HCT116 (cell line): Measurements from ENCODE around the gene CIAO1. TPM values are rescaled to one million over a fixed set of nuclear protein-coding genes. Genes with fewer than 3 reads are reported as not detected.

Source experiments
- ATAC-seq: fragments of 200-7000 bp; cut with Tn5 transposase; 2 replicates; pipeline ENCODE4 v1.9.1; 2020; ENCODE audit warnings: mild to moderate bottlenecking, moderate library complexity
- BruUV-seq: library from RNA; stranded (reverse); fragments of 400-500 nt; replicated peaks from 2 replicates; lab custom pipeline; 2021; lab: Mats Ljungman, UMichigan
- CTCF ChIA-PET: fragments of 300-600 bp; sonication (Branson Sonifier 250); formaldehyde crosslinking; loops from one replicate; lab custom pipeline; 2021; ENCODE audit warnings: antibody characterized with exemption; lab: Charles Lee
- POLR2A ChIA-PET: fragments of 300-600, 350-600 bp; sonication (Branson Sonifier 250); formaldehyde crosslinking; loops from one replicate; lab custom pipeline; 2021; ENCODE audit warnings: antibody characterized with exemption; lab: Charles Lee
- RAD21 ChIA-PET, 2 experiments: fragments of 300-600 bp; sonication (Branson Sonifier 250); formaldehyde crosslinking; loops; one replicate each; lab custom pipeline; 2023; ENCODE audit warnings: low total read pairs in 2 of 2; ENCODE audit not compliant: uncharacterized antibody in 2 of 2, unreplicated experiment in 2 of 2, low non-redundant PET in 1 of 2; lab: Charles Lee
- DNase-seq: peaks from one replicate; pipeline ENCODE4 v3.0.0-alpha.2; 2010; ENCODE audit warnings: low read depth, low spot score
- H2AFZ ChIP-seq: fragments of 200-600 bp; shearing (Covaris generic), sonication (generic); 2 replicates; pipeline ENCODE4 v1.6.1; 2017; ENCODE audit warnings: low read depth, mixed run types, mixed read lengths, antibody characterized with exemption, low read length; ENCODE audit not compliant: poor library complexity, severe bottlenecking
- H3K27ac ChIP-seq: 2 replicates; pipeline ENCODE4 v1.5.1; 2012; ENCODE audit warnings: low read depth, low read length
- H3K27me3 ChIP-seq: fragments of 200-600 bp; sonication (generic); 2 replicates; pipeline ENCODE4 v1.6.1; 2016; ENCODE audit warnings: mixed run types, low read length, mixed read lengths; ENCODE audit not compliant: insufficient read depth
- H3K36me3 ChIP-seq, 2 experiments: fragments of 200-500 bp in 1 of 2; fragments of 200-600 bp in 1 of 2; sonication (Bioruptor generic) in 1 of 2; sonication (generic) in 1 of 2; 2 replicates each; pipeline versions ENCODE4 v1.5.1 to v1.6.1; 2014 to 2016; ENCODE audit warnings: low read length in 2 of 2, inconsistent platforms in 1 of 2, mixed read lengths in 1 of 2, mixed run types in 1 of 2; ENCODE audit not compliant: insufficient read depth in 2 of 2, control insufficient read depth in 1 of 2
- H3K4me1 ChIP-seq, 2 experiments: fragments of 200-600 bp in 1 of 2; sonication (generic) in 1 of 2; 2 replicates each; pipeline versions ENCODE4 v1.5.1 to v1.6.1; 2012 to 2017; ENCODE audit warnings: low read length in 2 of 2, inconsistent platforms in 1 of 2, mild to moderate bottlenecking in 1 of 2, mixed read lengths in 1 of 2, mixed run types in 1 of 2, moderate library complexity in 1 of 2; ENCODE audit not compliant: insufficient read depth in 2 of 2, control insufficient read depth in 1 of 2
- H3K4me2 ChIP-seq: fragments of 200-600 bp; sonication (generic); 2 replicates; pipeline ENCODE4 v1.6.1; 2017; ENCODE audit warnings: mixed run types, low read length, mixed read lengths
- H3K4me3 ChIP-seq, 2 experiments: fragments of 200-600 bp in 1 of 2; sonication (generic) in 1 of 2; replicated peaks in 1 of 2; 2 replicates each; pipeline ENCODE4 v1.5.1; 2011 to 2016; ENCODE audit warnings: low read length in 2 of 2, control low read depth in 1 of 2, low read depth in 1 of 2, mild to moderate bottlenecking in 1 of 2, mixed read lengths in 1 of 2, mixed run types in 1 of 2
- H3K79me2 ChIP-seq: fragments of 200-600 bp; sonication (generic); 2 replicates; pipeline ENCODE4 v1.6.1; 2017; ENCODE audit warnings: mild to moderate bottlenecking, mixed run types, low read length, moderate library complexity, mixed read lengths; ENCODE audit not compliant: insufficient read depth
- H3K9ac ChIP-seq: fragments of 200-600 bp; sonication (generic); 2 replicates; pipeline ENCODE4 v1.6.1; 2016; ENCODE audit warnings: low read length, mixed read lengths
- H3K9me2 ChIP-seq: fragments of 200-600 bp; sonication (generic), shearing (Covaris generic); 2 replicates; pipeline ENCODE4 v1.6.1; 2017; ENCODE audit warnings: mixed run types, mild to moderate bottlenecking, moderate library complexity; ENCODE audit not compliant: insufficient read depth
- H3K9me3 ChIP-seq, 2 experiments: fragments of 200-500 bp in 1 of 2; fragments of 200-600 bp in 1 of 2; sonication (Bioruptor generic) in 1 of 2; sonication (generic) in 1 of 2; 2 replicates each; pipeline ENCODE4 v1.6.1; 2014 to 2017; ENCODE audit warnings: low read length in 2 of 2, mixed read lengths in 2 of 2, inconsistent platforms in 1 of 2, low read depth in 1 of 2, mild to moderate bottlenecking in 1 of 2, mixed run types in 1 of 2, moderate library complexity in 1 of 2; ENCODE audit not compliant: control insufficient read depth in 1 of 2, insufficient read depth in 1 of 2
- H4K20me1 ChIP-seq: fragments of 200-600 bp; sonication (generic), shearing (Covaris generic); 2 replicates; pipeline ENCODE4 v1.6.1; 2017; ENCODE audit warnings: mixed run types, mild to moderate bottlenecking, moderate library complexity; ENCODE audit not compliant: insufficient read depth
- CEBPB ChIP-seq: IDR thresholded peaks from 2 replicates; pipeline ENCODE4 v1.6.1; 2012; ENCODE audit warnings: low read depth
- EGR1 ChIP-seq: IDR thresholded peaks from 2 replicates; pipeline ENCODE4 v1.6.1; 2012; ENCODE audit warnings: low read depth
- ELF1 ChIP-seq: IDR thresholded peaks from 2 replicates; pipeline ENCODE4 v1.6.1; 2012; ENCODE audit warnings: low read depth, borderline replicate concordance
- EZH2 ChIP-seq: fragments of 200-600 bp; sonication (generic); IDR thresholded peaks from 2 replicates; pipeline ENCODE4 v1.6.1; 2017; ENCODE audit warnings: antibody characterized with exemption, mixed run types
- EZH2phosphoT487 ChIP-seq: fragments of 200-600 bp; IDR thresholded peaks from 2 replicates; pipeline ENCODE4 v1.6.1; 2018; ENCODE audit warnings: antibody characterized with exemption, borderline replicate concordance
- FOSL1 ChIP-seq: IDR thresholded peaks from 2 replicates; pipeline ENCODE4 v1.6.1; 2012; ENCODE audit warnings: low read depth
- POLR2A ChIP-seq: IDR thresholded peaks from 2 replicates; pipeline ENCODE4 v1.7.0; 2011; ENCODE audit warnings: borderline replicate concordance; ENCODE audit not compliant: insufficient read depth, insufficient read length; ENCODE audit errors: extremely low read depth
- POLR2AphosphoS5 ChIP-seq: IDR thresholded peaks from 2 replicates; pipeline ENCODE4 v1.6.1; 2011; ENCODE audit warnings: mild to moderate bottlenecking, low read depth, low read length, moderate library complexity
- RAD21 ChIP-seq: IDR thresholded peaks from 2 replicates; pipeline ENCODE4 v1.6.1; 2012; ENCODE audit warnings: low read depth, mild to moderate bottlenecking
- SIN3A ChIP-seq: IDR thresholded peaks from 2 replicates; pipeline ENCODE4 v1.6.1; 2012; ENCODE audit warnings: low read depth
- SP1 ChIP-seq: IDR thresholded peaks from 2 replicates; pipeline ENCODE4 v1.6.1; 2012; ENCODE audit warnings: low read depth
- SRF ChIP-seq: IDR thresholded peaks from 2 replicates; pipeline ENCODE4 v1.6.1; 2012; ENCODE audit warnings: low read depth
- TCF7L2 ChIP-seq: IDR thresholded peaks from 2 replicates; pipeline ENCODE4 v1.7.0; 2011; ENCODE audit warnings: borderline replicate concordance, inconsistent platforms; ENCODE audit not compliant: insufficient read depth, insufficient read length; ENCODE audit errors: extremely low read depth
- ZFX ChIP-seq: fragments of 450-650 bp; IDR thresholded peaks from 2 replicates; pipeline ENCODE4 v1.6.1; 2017
- ZNF274 ChIP-seq: fragments of 200-500 bp; sonication (Bioruptor generic); IDR thresholded peaks from 2 replicates; pipeline ENCODE4 v1.6.1; 2014; ENCODE audit warnings: mild to moderate bottlenecking, low read depth, low read length, inconsistent platforms
- intact Hi-C: fragments of 100-400 bp; cut with micrococcal nuclease; formaldehyde crosslinking; loops from 2 replicates; pipeline ENCODE4 v1.10.0; 2022
- total RNA-seq: library from RNA; stranded (reverse); gene quantifications from one replicate; pipeline ENCODE4 v1.2.1, GENCODE V29; 2021; ENCODE audit not compliant: unreplicated experiment
- TF ChIP-seq, protein P1 (sequence below): IDR thresholded peaks from 2 replicates; pipeline ENCODE4 v1.6.1; 2012
- TF ChIP-seq, protein P2 (sequence below): IDR thresholded peaks from 2 replicates; pipeline ENCODE4 v1.6.1; 2012; ENCODE audit warnings: low read depth

Gene CIAO1
- total RNA-seq, 1 experiment from 2014 or later: 76.8 TPM

DNA sequence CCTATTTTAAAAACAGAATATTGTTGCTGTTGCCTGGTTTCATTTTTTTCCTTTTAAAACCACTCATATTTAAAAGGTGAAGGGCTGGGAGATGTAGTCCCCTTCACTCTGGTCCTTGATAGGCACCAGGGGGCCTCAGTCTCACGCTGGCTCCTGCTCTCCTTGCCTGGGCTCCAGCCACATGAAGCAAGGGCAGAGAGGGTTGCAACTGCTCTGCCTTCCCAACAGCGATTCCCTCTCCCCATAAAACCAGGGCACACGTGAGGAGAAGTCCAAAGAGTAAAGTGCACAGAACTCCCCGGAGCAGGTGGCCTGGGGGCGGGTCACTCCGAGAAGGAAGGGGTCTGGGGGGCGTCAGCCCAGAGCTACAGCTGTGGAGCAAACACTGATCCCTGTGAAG, 13.0 kb upstream of the CIAO1 start:
- DNase-seq (no peak), ATAC-seq (no peak)
- H3K36me3 ChIP-seq: peaks cover 8 to 14% of the 10 kb centered on the region in 2 experiments; a peak in 3 of 4 replicates
- H3K4me2 ChIP-seq: no peak overlapping the region
- RAD21 ChIA-PET: no interaction called here
- intact Hi-C loops: no loop called here
- no peak overlapping the region for H3K27ac ChIP-seq
- BruUV-seq: no TSS peak
- no peak for TF ChIP-seq CEBPB
- TF ChIP-seq ZNF274: no peak
- TF ChIP-seq EGR1: no peak
- TF ChIP-seq, all 23 proteins: peak for 0
- Histone ChIP-seq H3K9me3 (no peaks in the 10 kb centered on the region), H3K9ac (no peak overlapping the region), H3K4me3 (no peak overlapping the region), H3K9me2 (no peaks in the 10 kb centered on the region), H3K79me2 (peaks cover 8% of the 10 kb centered on the region; the same call in 1 of the 2 replicates), H2AFZ (no peak overlapping the region), H3K27me3 (no peaks in the 10 kb centered on the region), H4K20me1 (no peaks in the 10 kb centered on the region), H3K4me1 (peaks cover 3 to 10% of the 10 kb centered on the region in 2 experiments; a peak in 3 of 4 replicates)
- ChIA-PET POLR2A (no interaction called here), CTCF (no interaction called here)

DNA sequence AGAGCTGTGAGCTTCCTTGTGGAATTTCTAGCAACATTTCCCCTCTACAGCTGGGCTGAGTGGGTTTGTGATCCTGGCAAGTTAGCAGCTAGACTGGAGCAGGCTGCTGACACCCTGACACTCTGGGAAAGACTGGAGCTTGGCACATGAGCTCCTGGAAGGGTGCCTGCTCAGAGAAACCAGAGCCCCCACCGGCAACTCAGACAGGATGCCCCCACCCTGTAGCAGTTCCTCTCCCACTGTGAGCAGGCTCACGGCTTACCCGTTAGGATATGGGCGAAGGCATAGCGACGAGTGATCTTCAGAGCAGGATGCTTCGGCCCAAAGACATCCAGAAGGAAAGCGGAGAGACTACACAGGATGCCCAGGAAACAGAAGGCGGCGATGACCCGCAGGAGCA, 11.5 kb upstream of the CIAO1 start:
- Histone ChIP-seq H3K79me2 (peaks cover 24% of the 10 kb centered on the region), H3K4me2 (no peak overlapping the region), H3K36me3 (peaks cover 8 to 14% of the 10 kb centered on the region in 2 experiments; a peak in 3 of 4 replicates), H3K9me2 (no peaks in the 10 kb centered on the region), H3K9me3 (no peaks in the 10 kb centered on the region), H3K9ac (no peak overlapping the region), H2AFZ (no peak overlapping the region), H3K27me3 (no peaks in the 10 kb centered on the region), H4K20me1 (no peaks in the 10 kb centered on the region), H3K4me3 (no peak overlapping the region), H3K27ac (no peak overlapping the region), H3K4me1 (peaks cover 9 to 19% of the 10 kb centered on the region in 2 experiments)
- intact Hi-C loops: no loop called here
- DNase-seq (no peak), ATAC-seq (no peak)
- POLR2A ChIA-PET: no interaction called here
- no TSS peak for BruUV-seq
- RAD21 ChIA-PET: no interaction called here
- CTCF ChIA-PET: no interaction called here
- TF ChIP-seq EZH2phosphoT487 (no peak), SIN3A (no peak), POLR2A (no peak), SP1 (no peak), RAD21 (no peak), ZNF274 (no peak), SRF (no peak), ELF1 (no peak), EGR1 (no peak), EZH2 (no peak), POLR2AphosphoS5 (no peak), ZFX (no peak), TCF7L2 (no peak), FOSL1 (no peak)
- TF ChIP-seq, protein P1, sequence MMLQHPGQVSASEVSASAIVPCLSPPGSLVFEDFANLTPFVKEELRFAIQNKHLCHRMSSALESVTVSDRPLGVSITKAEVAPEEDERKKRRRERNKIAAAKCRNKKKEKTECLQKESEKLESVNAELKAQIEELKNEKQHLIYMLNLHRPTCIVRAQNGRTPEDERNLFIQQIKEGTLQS: no peak
- TF ChIP-seq, protein P2, sequence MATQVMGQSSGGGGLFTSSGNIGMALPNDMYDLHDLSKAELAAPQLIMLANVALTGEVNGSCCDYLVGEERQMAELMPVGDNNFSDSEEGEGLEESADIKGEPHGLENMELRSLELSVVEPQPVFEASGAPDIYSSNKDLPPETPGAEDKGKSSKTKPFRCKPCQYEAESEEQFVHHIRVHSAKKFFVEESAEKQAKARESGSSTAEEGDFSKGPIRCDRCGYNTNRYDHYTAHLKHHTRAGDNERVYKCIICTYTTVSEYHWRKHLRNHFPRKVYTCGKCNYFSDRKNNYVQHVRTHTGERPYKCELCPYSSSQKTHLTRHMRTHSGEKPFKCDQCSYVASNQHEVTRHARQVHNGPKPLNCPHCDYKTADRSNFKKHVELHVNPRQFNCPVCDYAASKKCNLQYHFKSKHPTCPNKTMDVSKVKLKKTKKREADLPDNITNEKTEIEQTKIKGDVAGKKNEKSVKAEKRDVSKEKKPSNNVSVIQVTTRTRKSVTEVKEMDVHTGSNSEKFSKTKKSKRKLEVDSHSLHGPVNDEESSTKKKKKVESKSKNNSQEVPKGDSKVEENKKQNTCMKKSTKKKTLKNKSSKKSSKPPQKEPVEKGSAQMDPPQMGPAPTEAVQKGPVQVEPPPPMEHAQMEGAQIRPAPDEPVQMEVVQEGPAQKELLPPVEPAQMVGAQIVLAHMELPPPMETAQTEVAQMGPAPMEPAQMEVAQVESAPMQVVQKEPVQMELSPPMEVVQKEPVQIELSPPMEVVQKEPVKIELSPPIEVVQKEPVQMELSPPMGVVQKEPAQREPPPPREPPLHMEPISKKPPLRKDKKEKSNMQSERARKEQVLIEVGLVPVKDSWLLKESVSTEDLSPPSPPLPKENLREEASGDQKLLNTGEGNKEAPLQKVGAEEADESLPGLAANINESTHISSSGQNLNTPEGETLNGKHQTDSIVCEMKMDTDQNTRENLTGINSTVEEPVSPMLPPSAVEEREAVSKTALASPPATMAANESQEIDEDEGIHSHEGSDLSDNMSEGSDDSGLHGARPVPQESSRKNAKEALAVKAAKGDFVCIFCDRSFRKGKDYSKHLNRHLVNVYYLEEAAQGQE: no peak
